ENCODE data around the gene JAZF1. TPM values are rescaled to one million over a fixed set of nuclear protein-coding genes. Genes with fewer than 3 reads are reported as not detected.

Gene JAZF1
- total RNA-seq, 2 donors from 2014 or later: 4.0 to 4.9 TPM

DNA sequence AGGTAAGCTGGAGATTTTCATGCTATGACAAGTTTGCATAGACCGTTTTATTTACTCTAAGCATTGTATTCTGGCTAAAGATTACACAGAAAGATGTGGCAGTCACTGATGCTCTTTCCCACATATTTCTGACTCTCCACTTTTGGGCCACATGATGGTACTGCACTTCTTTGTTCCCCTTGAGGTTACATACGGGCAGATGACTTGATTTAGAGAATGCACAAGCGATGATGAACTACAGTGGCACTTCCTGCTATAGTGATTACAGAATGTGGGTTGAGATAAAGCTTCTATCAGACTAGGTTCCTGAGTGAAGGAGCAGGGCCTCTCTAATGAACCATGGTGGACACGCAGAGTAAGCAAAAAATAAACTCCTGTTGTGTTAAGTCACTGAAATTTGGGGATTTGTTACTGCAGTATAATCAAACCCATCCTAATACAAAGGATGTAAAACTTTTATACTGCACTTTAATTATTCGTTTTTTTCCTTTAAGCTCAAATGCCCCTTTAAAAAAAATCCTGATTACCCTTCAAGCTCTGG lies 262.8 kb downstream of the JAZF1 start:
- 73 to 83% methylated on average over 5 of the region's 5 CpGs for WGBS, 2 donors
- no peak for TF ChIP-seq POLR2A (IDR thresholded peaks at IDR 0.05)
- TF ChIP-seq, protein P1, sequence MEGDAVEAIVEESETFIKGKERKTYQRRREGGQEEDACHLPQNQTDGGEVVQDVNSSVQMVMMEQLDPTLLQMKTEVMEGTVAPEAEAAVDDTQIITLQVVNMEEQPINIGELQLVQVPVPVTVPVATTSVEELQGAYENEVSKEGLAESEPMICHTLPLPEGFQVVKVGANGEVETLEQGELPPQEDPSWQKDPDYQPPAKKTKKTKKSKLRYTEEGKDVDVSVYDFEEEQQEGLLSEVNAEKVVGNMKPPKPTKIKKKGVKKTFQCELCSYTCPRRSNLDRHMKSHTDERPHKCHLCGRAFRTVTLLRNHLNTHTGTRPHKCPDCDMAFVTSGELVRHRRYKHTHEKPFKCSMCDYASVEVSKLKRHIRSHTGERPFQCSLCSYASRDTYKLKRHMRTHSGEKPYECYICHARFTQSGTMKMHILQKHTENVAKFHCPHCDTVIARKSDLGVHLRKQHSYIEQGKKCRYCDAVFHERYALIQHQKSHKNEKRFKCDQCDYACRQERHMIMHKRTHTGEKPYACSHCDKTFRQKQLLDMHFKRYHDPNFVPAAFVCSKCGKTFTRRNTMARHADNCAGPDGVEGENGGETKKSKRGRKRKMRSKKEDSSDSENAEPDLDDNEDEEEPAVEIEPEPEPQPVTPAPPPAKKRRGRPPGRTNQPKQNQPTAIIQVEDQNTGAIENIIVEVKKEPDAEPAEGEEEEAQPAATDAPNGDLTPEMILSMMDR (IDR thresholded peaks at IDR 0.05): no peak
- H3K27ac ChIP-seq: no peak overlapping the region
- DNase-seq (no peak), ATAC-seq (no peak)
- no peaks in the 10 kb centered on the region for H3K9me3 ChIP-seq
- no peaks in the 10 kb centered on the region for H3K36me3 ChIP-seq (replicated peaks in 1 of 2; ENCODE audit: insufficient read depth in 1 of 2, low read depth in 2 of 2)
- H3K4me1 ChIP-seq: peaks cover 9% of the 10 kb centered on the region
- intact Hi-C loops (cut with DNase I): no loop called here
- no peak overlapping the region for H3K4me3 ChIP-seq
- H3K27me3 ChIP-seq: no peaks in the 10 kb centered on the region

DNA sequence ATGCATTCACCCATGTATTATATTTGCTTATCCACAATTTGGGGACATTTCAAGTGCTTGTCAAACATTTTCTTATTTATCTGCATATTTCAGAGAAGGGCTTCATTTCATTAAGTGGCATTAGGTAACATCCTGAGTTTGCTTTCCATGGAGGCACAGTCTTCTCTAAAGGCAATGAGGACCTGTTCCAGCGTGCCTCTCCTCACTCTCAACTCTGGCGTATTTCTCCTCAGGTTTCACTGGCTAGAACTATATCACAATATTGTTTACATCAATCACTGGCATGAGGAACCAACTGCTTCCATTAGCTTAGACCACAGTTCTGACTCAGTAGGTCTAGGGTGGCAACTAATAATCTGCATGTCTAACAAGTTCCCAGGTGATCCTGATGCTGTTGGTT lies 263.5 kb downstream of the JAZF1 start:
- TF ChIP-seq, protein P1 (IDR thresholded peaks at IDR 0.05): no peak
- no peak for TF ChIP-seq POLR2A (IDR thresholded peaks at IDR 0.05)
- H3K27ac ChIP-seq: no peak overlapping the region
- DNase-seq (no peak), ATAC-seq (no peak)
- no peaks in the 10 kb centered on the region for H3K36me3 ChIP-seq (replicated peaks in 1 of 2; ENCODE audit: insufficient read depth in 1 of 2, low read depth in 2 of 2)
- H3K27me3 ChIP-seq: no peaks in the 10 kb centered on the region
- no peak overlapping the region for H3K4me3 ChIP-seq
- H3K4me1 ChIP-seq: peaks cover 9% of the 10 kb centered on the region
- H3K9me3 ChIP-seq: no peaks in the 10 kb centered on the region
- 100% methylated on average over 2 of the region's 2 CpGs for WGBS, 2 donors
- intact Hi-C loops (cut with DNase I): no loop called here

DNA sequence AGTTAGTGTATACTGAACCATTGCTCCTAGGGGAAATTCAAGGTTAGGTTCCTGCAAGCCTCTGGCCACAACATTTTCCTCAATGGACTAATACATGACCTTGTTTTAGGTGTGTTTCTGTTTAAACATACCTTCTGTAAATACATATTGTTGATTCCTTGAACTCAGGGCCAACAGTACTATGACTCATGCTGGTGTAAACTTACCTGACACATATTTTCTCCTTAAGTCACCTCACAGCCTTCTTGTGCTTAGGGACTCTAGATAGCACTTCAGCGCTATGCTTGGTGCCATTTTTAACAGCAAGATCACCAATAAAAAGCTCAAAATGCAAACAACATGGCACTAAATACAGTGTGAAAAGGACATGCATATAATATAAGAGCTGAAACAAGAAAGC lies 264.2 kb downstream of the JAZF1 start:
- DNase-seq (no peak), ATAC-seq (no peak)
- Histone ChIP-seq H3K4me1 (peaks cover 7% of the 10 kb centered on the region), H3K9me3 (no peaks in the 10 kb centered on the region), H3K4me3 (no peak overlapping the region), H3K27me3 (no peaks in the 10 kb centered on the region), H3K27ac (peak overlapping the region in 1 of 4 donors; percentile 3), H3K36me3 (replicated peaks in 1 of 2; ENCODE audit: insufficient read depth in 1 of 2, low read depth in 2 of 2) (no peaks in the 10 kb centered on the region)
- WGBS, 2 donors: 96 to 100% methylated on average over 1 of the region's 1 CpG
- intact Hi-C loops (cut with DNase I): no loop called here
- no peak for TF ChIP-seq POLR2A (IDR thresholded peaks at IDR 0.05)
- TF ChIP-seq, protein P1 (IDR thresholded peaks at IDR 0.05): no peak

DNA sequence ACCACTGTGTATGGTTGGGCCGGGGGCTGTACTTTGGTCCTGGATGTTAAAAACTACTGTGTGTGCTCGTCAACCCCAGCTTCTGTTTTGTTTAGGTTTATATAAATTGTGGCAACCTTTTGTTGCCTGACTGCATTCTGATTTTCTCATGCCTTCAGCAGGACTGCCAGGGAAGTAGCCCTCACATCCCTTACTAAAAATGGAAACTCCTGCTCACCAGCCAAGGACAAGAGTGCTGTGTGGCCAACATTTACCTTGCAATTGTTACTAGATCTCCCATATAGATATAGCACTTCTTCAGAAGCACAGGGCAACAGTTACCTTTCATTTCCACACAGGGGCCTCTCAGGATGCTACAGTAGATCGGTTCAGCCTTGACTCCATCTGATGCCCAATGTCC lies 266.2 kb downstream of the JAZF1 start:
- no peaks in the 10 kb centered on the region for H3K36me3 ChIP-seq (replicated peaks in 1 of 2; ENCODE audit: insufficient read depth in 1 of 2, low read depth in 2 of 2)
- intact Hi-C loops (cut with DNase I): no loop called here
- no peaks in the 10 kb centered on the region for H3K4me1 ChIP-seq
- TF ChIP-seq, protein P1 (IDR thresholded peaks at IDR 0.05): no peak
- no peak for TF ChIP-seq POLR2A (IDR thresholded peaks at IDR 0.05)
- ATAC-seq (no peak), DNase-seq (no peak)
- no peak overlapping the region for H3K27ac ChIP-seq
- 80 to 90% methylated on average over 3 of the region's 3 CpGs for WGBS, 2 donors
- no peak overlapping the region for H3K4me3 ChIP-seq
- H3K27me3 ChIP-seq: no peaks in the 10 kb centered on the region
- no peaks in the 10 kb centered on the region for H3K9me3 ChIP-seq

DNA sequence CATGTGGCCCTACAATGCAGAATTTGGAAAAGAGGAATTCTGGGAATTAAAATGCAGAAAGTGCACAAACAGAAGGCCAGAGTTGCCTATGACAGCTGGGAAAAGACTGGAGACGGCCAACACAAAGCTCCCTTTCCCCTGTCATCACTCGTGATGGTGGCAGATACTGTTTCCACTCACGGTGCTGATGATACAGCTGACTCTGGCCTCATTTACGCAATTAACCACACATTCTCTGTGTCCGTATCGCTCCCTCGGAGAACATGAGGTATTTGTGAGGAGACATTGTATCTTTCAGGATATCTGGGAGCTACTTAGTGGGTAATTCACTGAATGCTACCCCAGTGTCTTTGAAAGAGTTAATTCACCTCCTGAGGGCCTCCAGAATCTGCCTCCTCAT lies 267.8 kb downstream of the JAZF1 start:
- DNase-seq: no peak
- no peak for ATAC-seq
- Histone ChIP-seq H3K27ac (no peak overlapping the region), H3K27me3 (no peaks in the 10 kb centered on the region), H3K36me3 (replicated peaks in 1 of 2; ENCODE audit: insufficient read depth in 1 of 2, low read depth in 2 of 2) (no peaks in the 10 kb centered on the region), H3K4me1 (no peaks in the 10 kb centered on the region), H3K4me3 (no peak overlapping the region), H3K9me3 (no peaks in the 10 kb centered on the region)
- no peak for TF ChIP-seq POLR2A (IDR thresholded peaks at IDR 0.05)
- TF ChIP-seq, protein P1 (IDR thresholded peaks at IDR 0.05): no peak
- WGBS, 2 donors: 91 to 93% methylated on average over 7 of the region's 7 CpGs
- intact Hi-C loops (cut with DNase I): no loop called here
